Activated CD4-positive, alpha-beta T cell treated with anti-CD3 and anti-CD28 coated beads for 4 hours (primary cell): ENCODE measurements around the gene THSD4.

ENCODE experiments used
- DNase-seq, 2 donors: peaks; one replicate each; pipeline ENCODE4 v3.0.0-alpha.2; 2020

THSD4 gene

DNA sequence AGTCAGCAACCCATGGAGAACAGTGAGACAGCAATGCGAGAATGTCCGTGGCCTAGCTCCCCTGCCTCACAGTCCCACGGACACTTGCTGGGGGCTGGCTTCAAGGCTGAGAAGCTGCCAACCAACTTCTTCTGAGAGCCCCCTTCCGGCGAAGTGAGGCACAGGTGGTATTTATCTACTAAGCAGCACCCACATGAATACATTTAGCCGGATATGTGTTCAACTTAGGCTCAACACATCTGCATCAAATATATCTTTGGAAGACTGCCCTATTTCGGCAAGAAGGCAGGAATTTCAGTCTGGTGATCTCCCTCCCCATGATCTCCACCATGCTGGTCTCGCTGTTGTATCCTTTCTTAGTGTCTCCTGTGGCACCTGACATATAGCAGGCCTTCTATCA lies 354.1 kb downstream of the THSD4 start:
- no peak for DNase-seq

DNA sequence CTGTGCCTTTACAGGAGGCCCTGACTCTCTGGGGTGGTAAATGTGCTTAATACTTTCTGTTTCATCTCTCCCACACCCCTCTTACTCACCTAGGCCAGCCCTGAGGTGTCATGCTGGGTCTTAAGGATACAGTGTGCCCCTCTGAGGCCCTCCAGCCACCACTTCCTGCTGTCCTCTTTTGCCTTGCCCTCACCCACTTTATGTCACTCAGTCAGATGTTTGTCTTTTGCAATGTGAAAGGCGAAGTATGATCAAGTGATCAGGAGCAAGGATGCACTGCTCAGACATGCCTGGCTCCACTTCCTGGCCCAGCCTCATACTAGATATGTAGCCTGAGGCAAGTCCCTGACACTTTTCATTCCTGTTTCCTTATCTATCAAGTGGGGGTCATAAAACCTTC lies 356.1 kb downstream of the THSD4 start:
- no peak for DNase-seq

DNA sequence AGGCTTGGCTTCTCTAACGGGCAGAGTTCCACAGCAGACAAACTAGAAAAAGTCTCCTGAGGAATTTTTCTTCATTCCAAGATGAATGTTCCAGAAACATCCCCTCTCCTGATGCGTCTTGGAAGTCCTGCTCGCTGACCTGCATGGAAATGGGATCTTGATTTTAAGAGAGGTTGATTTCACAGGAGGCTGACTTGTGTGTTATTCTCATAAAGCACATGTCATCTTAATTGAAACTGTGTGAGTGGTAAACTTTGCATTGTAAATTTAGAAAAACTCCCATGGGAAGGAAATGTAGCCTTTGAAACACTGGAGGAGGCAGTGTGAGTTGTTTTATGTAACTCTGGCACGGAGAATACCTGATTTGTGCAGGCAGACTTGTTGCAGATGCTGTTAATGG lies 357.3 kb downstream of the THSD4 start:
- DNase-seq = no peak

DNA sequence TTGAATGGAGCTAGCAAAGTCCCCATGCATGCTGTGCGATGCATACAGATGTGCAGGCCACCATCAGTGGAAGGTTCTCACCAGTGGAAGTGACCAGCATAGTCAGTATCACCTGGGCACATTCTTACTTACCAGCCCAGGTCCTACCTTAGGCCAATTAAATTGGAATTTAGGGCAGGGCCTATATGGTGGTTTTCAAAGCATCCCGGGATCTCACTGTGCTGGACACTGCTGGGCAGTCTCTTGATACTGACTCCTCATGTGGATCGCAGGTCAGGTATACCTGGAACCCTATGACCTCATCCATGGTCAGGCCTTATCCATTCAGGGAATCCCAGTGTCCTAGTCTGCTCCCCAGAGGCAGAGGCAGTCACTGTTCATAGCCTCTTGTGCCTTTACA lies 358.5 kb downstream of the THSD4 start:
- no peak for DNase-seq

DNA sequence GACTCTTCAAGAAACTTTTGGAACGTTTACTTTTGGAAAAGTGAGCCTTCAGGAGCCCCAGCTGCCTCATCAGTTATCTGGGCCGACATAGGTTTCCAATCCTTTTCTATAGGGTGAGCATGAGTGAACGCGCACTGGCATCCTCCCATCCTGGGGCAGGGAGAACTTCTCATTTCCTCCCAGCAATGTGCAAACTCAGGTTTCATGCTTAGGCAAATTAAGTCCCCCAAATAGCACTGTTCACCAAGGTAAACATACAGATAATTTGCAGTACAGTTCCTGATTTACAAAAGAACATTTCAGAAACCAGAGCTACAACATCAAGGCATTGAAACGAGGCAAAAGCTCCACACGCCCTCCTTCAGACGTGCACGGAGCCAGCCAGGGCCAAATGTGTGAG lies 361.6 kb downstream of the THSD4 start:
- DNase-seq = no peak

DNA sequence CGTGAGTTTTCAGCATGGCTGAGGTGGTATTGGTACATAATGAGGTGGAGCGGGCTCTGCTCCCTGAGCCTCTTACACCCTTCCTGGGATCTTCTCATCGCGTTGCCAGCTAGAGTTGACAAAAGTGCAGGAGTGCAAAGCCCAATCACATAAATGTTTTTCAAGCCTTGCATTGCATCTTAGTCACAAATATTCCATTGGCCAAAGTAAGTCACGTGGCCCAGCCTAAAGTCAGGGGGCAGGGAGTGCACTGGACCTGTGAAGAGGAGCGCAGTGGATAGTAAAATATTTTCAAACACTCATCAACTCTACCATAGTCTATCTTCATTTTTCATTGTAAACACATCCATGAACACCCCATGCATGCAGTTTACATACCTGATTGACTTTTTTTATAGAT lies 365.3 kb downstream of the THSD4 start:
- DNase-seq = no peak

DNA sequence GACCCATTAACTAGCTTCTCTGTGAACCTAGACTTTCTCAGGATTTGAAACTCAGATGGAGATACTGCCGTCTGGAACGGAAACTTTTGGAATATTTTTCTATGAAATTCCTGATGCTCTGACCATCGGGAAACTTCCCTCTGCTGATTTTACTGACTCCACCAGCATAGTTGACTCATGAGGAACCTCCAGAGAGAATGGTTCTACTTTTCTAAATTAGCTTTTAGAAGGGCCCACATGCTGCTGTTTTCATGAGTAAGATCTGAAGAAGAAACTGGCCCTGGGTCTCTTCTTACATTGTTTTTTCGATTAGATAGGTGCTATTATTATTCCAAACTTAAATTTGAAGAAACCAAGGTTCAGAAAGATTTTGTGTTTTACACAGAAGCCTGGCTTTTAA lies 368.8 kb downstream of the THSD4 start:
- no peak for DNase-seq

DNA sequence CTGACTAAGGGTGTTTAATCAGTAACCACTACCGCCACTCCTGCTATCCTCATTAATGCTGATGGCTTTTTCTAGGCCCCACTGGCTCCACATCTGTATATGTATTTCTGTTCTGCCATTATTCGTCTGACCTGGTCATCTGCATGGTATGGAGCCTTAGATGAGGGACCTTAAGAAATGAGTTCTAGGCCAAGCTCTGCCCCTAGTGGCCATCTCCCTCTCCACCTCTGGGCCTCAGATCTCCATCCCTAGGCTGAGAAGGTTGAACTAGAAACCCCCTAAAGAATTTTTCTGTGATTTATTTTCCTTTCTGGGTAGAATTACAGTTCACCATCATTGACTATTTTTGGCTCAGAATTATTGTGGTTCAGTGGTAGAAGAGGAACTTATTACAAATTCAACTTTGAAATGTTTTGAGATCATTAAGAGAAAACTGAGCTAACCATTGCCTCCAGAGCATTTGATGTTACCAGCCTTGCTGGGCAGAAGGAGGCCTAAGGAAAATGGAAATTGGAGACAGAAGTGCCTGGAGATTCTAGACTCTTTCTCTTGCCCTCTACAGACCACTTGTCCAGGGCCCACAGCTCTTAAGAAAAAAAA lies 369.9 kb downstream of the THSD4 start:
- no peak for DNase-seq

DNA sequence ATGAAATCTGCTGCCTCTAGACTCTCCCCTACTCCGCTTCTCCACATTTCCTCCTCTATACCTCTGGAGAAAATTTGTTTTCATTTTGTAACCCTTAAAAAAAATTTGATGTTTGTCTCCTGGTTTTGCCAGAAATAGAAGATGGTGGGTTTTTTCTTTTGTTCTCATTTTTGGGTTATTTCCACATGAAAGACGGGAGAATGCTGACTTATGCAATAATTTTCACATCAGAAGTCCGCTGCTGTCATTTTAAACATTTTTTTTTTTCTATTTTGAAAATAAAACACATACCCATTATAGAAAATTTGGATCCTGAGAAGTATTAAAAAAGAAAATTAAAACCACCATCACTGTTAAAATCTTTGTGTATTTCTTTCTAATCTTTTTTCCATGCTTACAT lies 374.3 kb downstream of the THSD4 start:
- DNase-seq = no peak

DNA sequence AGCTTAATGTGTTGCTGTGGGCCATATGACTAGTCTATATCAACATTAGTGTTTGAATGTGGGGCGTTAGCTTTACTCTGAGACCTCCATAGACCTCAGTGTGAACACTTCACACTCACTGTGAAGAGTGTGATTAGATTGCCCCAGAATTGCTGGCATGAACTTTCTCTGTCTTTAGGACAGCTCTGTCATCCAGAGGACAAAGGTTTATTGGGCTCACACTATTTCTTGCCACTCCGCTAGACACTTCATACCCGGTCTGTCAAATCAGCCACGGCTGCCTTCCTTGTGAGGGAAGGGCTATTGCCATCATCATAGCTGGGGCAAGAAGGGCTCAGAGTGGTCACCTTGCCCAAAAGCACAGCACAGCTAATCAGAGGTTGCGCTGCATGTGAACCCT lies 378.3 kb downstream of the THSD4 start:
- no peak for DNase-seq

DNA sequence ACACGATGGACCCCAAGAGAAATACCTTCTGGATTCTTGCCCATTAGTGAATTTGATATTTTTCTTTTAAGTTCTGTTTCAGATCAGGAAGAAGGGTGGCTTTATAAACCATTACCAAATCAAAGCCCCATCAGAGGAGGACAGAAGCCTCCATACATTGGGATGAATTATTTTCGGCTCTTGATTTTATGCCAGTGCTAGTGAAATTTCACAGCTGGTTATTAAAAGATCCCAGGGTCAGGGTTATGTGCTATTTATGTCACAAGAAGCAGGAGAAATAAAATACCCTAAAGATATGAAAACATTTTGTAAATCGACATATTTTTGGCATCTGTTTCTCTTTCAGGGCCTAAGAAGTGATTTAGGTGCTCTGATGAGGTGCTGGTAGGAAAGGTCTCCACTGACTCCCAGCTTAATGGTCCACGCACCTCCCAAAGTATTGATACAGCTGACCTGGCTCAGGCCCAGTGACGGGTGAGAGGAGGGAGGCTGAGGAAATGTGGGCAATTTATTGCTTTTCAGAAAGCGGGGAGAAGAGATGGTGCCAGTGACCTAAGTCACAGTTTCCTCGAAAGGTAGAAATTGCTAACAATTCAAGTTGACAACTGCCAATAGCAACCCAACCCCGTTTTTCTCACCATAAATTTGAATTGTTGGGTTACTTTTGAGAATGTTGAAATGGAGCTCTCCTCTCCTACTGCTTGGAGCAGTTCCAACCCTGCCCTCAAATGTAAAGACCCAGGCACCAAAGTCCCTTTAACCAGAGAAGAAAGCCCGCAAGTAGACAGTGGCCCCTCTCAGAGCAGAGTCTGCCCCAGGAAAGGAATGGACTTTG lies 379.5 kb downstream of the THSD4 start:
- no peak for DNase-seq

DNA sequence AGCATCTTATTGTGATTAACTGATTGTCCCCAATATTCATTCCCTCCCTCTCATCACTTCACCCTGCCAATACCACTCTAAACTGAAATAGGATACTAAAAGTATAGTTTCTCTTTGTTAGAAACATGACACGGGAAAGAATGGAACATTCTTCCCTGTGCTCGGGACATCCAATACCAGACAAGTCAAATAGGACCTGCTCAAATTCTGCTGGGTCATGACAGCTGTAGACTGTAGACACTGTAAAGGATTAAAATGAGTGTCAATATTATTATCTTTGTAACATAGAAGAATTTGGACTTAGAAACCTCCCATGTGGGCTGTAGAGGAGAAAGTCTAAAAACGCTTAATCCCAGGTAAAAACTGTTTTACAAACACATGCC lies 380.1 kb downstream of the THSD4 start:
- DNase-seq = no peak

DNA sequence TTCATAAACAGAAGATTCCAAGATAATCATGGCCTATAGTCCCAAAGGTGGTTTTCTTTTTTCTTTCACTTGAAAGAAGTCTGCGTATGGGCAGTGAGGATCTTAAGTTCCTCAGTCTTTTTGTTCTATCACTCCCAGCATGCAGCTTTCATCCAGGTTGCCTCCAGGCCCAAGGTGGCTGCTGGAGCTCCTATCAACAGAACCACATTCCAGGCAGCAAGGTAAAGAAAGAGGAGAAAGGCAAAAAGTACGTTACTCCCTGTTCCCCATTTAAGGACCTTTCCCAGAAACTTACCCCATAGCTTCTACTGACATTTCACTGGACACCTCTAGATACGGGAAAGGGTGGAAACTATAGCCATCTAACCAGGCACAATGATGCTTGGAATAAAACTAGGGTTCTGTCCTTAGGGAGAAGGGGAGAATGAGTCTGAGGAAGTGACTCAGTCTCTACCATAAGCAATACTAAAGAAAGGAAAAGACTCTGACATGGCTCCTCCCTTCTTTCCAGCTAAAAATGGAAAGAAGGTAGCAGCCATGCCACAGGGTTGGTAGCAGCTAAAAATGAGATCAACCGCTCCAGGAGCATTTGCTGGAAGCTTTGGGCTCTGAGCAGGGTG lies 381.2 kb downstream of the THSD4 start:
- no peak for DNase-seq

DNA sequence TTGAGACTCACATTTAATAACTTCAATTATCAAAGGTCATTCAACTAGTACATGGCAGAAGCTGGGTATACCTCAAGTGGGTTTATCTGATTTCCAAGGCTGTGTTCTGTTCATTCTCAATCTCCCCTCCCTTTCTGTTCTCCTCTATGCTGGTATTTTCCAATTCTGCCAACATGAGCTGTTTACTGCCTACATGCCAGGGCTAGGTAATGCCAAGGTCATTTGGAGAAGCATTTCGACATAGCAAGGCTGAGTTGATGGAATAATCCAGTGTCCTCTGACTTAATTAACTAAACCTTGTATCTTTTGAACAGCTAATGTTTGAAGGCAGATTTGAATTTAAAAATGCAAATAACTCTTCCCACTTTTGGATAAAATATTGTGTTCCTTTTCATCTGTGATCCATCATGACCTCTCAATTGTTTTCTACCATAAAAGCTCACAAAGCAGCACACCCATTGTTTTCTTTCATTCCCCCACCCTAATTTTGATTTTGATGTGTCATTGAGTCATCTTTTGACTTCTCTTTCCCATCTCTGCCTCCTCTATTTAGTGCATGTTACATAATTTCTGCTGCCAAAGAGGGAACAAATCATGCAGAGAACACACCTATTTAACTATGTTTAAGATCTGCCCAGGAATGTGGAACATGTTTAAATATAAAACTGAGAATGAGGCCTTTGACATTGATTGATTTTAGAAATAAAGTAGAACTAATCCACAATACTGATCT lies 386.2 kb downstream of the THSD4 start:
- DNase-seq = no peak

DNA sequence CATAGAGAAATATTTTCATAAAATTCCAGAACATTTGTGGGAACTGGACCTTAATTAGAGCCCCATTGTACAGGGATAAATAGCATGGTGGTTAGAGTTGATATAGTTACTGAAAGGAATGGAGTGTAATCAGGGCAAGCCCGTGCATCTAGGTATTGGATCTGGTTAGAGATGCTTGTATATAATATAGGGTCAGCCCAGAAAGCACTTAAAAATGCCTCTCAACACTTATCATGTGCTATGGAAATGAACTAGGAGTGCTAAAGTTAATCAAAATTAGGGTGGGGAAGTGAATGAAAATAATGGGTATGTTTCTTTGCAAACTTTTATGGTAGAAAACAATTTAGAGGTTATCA lies 386.8 kb downstream of the THSD4 start:
- DNase-seq = no peak

DNA sequence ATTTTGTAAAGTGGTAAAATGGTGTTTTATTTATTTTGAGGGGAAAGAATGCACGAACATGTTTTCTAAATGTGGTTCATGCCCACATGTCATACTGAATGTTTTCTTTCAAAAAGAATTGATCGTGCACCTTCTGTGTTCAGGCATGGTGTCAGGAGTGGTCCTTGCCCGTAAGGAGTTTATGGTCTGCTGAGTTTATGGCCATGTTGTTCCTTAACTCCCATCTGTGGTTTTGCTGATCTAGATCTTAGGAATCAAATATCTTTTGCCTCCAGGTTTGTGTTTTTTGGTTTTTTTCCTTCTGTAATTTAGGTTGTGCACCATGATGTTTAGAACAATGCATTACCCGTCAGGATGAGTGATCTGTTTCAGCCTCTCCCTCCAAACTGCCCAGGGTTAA lies 390.7 kb downstream of the THSD4 start:
- DNase-seq = no peak

DNA sequence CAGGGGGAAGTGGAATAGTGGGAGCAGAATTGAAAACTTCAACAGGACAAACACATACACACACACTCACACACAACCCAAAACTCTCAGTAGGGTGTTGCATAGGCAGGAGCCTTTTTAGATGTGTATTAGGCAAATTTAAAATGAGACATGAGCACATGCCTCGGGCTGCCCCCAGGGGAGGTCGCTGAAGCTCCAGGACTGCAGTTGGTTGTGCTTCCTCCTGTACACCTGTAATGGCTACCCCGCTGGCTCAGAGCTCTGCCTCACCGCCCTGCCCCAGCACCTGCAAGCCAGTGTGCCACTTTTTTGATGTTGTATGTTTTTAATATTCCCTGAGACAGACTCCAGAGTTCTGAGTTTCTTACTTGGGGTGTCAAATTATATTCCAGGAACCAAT lies 391.7 kb downstream of the THSD4 start:
- no peak for DNase-seq

DNA sequence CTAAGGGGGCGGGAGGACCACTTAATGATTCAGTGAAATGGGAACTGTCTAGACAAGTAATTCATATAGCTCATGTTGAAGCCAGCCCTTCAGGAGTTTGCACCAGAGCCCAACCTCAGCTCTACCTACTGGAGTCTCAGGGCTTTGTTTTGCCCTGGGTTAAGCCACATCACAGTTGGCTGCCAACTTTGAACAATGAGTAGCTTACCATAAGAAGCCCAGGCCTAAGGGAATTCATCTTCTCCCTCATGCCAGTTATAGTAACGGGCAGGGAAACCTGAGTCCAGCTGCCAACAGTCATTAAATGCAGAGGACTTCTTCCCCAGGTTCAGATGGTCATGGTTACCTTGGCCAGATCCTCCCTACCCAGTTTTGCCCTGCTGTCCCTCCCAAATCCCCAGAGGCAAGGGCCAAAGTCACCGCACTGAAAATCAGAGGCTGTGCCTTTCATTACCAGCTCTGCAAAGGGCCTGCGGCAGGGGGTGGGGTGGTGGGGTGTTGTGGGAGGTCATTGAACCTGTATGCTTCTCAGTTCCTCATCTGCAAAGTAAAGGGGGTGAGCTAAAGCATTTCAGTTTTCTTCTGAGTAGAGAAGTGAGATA lies 392.9 kb downstream of the THSD4 start:
- DNase-seq = no peak

DNA sequence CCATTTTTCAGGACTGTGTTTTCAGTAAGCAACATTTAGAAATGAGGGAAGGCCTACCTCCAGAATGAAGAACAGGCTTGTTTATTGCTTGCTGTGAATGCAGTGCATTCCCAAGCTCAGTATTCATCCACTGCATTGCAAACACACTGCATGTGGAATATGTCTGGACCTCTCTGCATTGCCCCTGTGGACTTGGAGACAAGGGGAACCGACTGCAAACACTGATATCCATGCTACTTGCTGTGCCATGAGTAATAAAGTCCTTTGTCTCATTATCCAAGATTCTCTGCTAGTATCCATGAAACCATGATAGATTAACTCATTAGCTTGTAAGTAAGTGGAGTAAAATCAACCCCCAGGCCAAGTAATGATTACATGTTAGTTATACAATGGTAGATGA lies 393.9 kb downstream of the THSD4 start:
- DNase-seq = no peak

DNA sequence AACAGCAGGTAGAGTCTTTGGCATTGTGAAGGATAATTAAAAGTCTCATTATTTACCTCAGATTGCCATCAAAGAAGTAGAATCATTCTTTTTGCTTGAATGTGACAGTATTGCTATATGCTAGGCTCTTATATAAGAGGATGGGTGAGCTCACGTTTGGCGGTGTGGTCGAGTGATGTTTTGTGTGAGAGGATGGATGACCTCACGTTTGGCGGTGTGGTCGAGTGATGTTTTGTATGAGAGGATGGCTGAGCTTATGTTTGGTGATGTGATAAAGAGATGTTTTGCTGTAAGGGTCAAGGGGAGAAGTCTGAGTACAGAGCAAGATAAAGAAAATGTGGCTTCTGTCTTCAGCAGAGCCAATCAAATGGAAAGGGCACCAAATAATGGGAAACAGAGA lies 395.5 kb downstream of the THSD4 start:
- DNase-seq = no peak

DNA sequence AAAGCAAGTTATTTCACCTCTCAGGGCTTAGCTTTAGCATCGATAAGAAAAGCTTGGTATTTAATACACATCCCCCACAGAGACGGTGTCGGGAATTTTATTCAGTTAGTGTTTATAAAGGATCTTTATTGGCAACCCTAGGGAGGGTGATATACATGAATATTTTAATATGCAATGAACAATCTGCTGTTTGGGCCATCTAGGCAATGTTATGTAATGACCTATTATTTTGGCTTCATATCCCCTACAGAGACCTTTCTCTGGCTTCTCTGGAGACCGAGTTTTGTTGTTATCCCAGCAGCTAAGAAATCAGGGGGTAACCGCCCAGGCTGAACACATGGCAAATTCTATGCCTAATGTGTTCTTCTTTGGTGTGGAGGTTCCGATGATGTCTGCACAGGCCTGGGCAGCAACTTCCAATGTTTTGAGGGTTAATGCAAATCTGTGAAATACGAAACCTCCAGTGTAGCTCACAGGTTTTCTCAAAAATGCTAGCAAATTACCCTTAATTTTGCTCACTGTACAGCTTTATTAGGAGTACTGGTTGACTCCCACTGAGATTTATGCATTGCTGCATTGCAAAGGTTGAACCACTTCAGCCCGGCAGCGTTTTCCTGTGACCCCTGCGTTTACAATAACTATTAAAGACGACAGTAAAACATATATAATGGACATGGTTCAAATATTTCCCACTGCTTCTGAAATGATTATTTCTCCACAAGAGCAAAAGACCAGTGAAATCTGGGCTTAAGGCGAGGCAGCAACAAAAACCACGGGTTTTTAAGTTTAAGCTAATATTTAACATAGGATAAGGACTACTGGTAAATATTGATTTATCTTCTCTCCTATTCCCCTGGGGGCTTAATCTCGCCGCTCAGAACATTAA lies 396.8 kb downstream of the THSD4 start:
- DNase-seq = no peak

DNA sequence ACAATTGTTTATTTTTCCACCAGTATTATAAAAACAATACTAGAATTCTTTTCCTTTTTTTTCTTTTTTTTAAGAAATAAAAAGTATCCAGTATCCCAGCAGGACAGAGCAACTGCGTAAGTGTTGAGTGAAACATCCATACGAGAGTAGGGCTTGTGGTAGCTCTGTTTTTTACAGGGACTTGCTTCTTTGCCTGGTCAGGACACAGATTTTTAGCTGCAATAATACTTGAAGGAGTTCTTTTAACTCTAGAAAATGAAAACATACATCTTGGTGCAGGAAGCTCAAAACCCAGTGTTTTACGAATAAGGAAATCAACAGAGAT lies 397.4 kb downstream of the THSD4 start:
- no peak for DNase-seq
